GM18909 (cell line): ENCODE data around the gene FREY1.

Source experiments
- ATAC-seq: cut with Tn5 transposase; IDR thresholded peaks from one replicate; pipeline ENCODE4 v1.9.1; 2021; ENCODE audit warnings: mild to moderate bottlenecking; ENCODE audit not compliant: unreplicated experiment, poor library complexity

The FREY1 gene

GRCh38 chr11:45877845-45878244 is 29.2 kb downstream of the FREY1 start:
- no peak for ATAC-seq

- no peak for ATAC-seq
These were observed 29.9 kb downstream of the FREY1 start for GRCh38 chr11:45877221-45877620.

DNA sequence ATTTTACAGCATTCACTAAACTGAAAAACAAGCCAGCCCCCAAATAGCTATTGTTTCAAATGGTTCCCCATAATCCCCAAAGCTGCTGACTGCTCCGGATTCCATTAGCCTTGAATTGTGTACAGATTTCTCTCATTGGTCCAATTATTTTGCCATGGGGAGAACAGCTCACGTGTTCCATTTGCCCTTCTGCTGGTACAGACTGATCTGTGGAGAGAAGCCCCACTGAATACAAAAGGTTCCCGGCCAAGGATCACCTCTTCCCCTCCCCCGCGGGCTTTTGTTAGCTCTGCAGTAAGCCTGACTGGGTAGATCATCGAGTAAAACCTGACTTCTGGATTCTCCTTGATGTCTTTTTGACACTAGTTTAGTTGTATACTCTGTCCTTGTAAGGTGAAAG is 30.7 kb downstream of the FREY1 start:
- no peak for ATAC-seq

GRCh38 chr11:45872651-45873356 is 34.3 kb downstream of the FREY1 start:
- no peak for ATAC-seq

GRCh38 chr11:45871638-45872037 is 35.4 kb downstream of the FREY1 start:
- ATAC-seq = no peak

GRCh38 chr11:45870706-45871105 is 36.4 kb downstream of the FREY1 start:
- ATAC-seq = no peak

- ATAC-seq = no peak
These were observed 37.5 kb downstream of the FREY1 start for GRCh38 chr11:45869551-45869950.

GRCh38 chr11:45864041-45864440 is 43.0 kb downstream of the FREY1 start:
- no peak for ATAC-seq

DNA sequence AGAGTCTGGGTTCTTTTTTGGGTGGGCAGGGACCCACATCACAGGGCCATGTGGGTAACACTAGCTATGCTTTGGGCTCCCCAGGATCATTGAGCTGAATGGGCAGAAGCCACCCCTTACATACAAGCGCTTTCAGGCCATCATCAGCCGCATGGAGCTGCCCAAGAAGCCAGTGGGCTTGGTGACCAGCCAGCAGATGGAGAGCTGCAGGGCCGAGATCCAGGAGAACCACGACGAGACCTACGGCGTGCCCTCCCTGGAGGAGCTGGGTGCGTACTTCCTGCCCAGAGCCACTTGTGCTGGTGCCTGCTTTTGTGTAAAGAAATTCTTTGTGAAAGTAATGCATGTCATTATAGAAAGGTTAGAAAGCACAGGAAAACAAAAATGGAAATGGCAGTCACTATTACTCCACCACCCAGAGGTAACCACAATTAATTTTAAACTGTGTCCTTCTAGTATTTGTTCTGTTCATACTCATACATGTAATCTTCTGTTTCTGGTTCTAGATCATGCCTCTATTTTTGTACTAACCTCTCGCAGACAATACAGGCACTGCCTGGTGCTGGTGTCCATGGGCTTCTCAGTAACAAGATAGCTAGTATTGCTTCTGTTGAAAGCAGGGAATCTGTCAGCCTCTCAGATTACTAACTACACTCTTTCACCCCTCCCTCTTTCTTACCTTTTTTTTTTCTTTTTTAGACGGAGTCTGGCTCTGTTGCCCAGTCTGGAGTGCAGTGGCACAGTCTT is 46.1 kb downstream of the FREY1 start:
- ATAC-seq = no peak

GRCh38 chr11:45860348-45860747 is 46.7 kb downstream of the FREY1 start:
- ATAC-seq = no peak

DNA sequence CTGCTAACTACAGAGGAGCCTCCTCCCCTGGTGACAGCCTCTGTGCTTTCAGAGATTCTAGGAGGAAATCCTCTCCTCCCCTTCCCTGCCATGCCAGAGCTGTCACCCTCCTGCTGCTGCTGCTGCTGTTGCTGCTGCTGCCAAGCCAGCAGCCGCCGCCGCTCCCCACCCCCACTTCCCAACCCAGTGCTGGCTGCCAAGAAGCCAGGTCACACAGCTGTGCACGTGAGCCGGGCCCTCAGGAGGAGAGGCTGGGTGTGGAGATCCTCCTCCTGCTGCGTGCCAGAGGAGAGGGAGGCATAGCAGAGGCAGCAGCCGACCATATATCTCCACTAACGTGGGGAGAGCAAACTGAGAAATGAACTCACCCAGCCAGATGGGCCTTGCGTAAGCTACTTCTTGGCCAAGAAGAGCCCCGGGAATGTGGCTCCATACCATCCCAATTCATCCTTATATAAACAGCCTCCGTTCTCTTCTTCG is 47.4 kb downstream of the FREY1 start:
- ATAC-seq = no peak

DNA sequence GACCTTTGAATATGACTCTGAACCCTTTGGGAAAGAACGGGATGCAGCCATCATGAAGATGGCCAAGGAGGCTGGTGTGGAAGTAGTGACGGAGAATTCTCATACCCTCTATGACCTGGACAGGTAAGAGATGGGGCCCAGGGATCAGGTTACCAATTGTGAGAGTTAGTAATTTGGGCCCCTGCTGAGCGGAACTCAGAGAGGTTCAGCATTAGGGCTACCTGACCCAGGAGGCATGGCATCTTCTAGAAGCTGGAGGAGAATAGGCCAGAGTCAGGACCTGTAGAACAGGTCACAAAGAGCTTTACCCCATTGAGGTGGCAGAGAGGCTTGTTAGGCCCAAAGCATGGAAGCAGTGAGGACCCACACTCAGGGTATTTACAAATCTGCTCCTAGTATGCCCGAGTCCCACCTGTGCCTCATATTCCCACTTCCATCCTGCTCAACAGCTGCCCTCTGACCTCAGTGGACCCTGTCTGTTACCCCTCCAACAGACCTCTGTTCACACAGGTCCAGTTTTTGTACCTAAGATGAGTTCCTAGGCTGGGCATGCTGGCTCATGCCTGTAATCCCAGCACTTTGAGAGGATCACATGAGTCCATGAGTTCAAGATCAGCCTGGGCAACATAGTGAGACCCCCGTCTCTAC is 48.2 kb downstream of the FREY1 start:
- ATAC-seq = no peak

DNA sequence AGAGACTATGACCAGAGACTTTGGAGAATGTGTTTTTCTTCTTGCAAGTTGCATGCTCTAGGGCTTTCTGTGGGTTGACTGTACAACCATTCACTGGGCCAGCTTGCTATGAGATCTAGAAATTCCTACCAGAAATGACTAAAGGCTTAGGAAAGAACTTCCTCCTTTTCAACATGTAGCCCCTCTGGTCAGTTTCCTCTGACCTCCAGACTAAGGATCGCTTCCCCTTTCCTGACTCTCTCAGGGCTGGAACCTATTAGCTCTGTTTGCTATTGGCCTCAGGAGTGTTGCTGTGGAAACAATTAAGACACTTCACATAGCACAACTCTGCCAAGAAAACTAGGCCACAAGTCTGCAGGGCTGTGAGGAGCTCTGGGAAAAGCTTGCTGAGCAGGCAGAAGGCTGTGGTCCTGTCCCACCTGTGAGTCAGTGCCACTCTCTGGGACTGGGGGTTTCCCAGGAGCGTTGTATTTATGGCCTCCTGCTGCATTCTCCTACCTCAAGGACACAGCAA is 49.1 kb downstream of the FREY1 start:
- ATAC-seq = no peak
